NB4 (cell line): ENCODE results near the gene CCDC91.

ENCODE experiments used
- MYC ChIP-seq: IDR thresholded peaks from 2 replicates; pipeline ENCODE4 v1.6.1; 2011; ENCODE audit warnings: low read depth, low read length
- POLR2A ChIP-seq: IDR thresholded peaks from 2 replicates; pipeline ENCODE4 v1.6.1; 2011; ENCODE audit warnings: mild to moderate bottlenecking; ENCODE audit not compliant: insufficient read length; ENCODE audit errors: extremely low read depth
- TF ChIP-seq, protein P1 (sequence below): IDR thresholded peaks from one replicate; pipeline ENCODE4 v1.5.1; 2012; ENCODE audit warnings: low read depth, low read length
- TF ChIP-seq, protein P2 (sequence below): IDR thresholded peaks from 2 replicates; pipeline ENCODE4 v1.6.1; 2011; ENCODE audit warnings: low read depth, low read length

DNA sequence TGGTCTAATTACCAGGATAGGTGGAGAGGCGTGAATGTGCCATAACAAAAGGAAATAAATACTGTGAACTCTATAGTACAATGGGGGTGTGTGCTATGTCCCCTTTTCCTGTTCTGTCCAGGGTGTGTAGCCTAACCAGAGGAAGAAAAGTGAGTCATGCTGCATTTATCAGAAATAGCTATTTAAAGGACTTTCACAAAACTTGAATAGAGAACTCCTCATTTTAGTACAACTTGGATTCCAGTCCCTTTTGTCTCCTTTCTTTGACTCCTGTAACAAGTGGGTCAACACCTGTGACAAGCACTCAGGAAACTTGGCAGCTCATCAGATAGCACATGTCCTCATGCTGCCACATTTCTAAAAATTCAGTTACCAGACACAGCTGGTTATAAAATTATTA lies 123.4 kb downstream of the CCDC91 start:
- TF ChIP-seq, protein P1, sequence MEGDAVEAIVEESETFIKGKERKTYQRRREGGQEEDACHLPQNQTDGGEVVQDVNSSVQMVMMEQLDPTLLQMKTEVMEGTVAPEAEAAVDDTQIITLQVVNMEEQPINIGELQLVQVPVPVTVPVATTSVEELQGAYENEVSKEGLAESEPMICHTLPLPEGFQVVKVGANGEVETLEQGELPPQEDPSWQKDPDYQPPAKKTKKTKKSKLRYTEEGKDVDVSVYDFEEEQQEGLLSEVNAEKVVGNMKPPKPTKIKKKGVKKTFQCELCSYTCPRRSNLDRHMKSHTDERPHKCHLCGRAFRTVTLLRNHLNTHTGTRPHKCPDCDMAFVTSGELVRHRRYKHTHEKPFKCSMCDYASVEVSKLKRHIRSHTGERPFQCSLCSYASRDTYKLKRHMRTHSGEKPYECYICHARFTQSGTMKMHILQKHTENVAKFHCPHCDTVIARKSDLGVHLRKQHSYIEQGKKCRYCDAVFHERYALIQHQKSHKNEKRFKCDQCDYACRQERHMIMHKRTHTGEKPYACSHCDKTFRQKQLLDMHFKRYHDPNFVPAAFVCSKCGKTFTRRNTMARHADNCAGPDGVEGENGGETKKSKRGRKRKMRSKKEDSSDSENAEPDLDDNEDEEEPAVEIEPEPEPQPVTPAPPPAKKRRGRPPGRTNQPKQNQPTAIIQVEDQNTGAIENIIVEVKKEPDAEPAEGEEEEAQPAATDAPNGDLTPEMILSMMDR = no peak
- TF ChIP-seq, protein P2, sequence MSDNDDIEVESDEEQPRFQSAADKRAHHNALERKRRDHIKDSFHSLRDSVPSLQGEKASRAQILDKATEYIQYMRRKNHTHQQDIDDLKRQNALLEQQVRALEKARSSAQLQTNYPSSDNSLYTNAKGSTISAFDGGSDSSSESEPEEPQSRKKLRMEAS = no peak
- no peak for TF ChIP-seq MYC
- no peak for TF ChIP-seq POLR2A
